ENCODE measurements around the gene DUSP22.

The DUSP22 gene

DNA sequence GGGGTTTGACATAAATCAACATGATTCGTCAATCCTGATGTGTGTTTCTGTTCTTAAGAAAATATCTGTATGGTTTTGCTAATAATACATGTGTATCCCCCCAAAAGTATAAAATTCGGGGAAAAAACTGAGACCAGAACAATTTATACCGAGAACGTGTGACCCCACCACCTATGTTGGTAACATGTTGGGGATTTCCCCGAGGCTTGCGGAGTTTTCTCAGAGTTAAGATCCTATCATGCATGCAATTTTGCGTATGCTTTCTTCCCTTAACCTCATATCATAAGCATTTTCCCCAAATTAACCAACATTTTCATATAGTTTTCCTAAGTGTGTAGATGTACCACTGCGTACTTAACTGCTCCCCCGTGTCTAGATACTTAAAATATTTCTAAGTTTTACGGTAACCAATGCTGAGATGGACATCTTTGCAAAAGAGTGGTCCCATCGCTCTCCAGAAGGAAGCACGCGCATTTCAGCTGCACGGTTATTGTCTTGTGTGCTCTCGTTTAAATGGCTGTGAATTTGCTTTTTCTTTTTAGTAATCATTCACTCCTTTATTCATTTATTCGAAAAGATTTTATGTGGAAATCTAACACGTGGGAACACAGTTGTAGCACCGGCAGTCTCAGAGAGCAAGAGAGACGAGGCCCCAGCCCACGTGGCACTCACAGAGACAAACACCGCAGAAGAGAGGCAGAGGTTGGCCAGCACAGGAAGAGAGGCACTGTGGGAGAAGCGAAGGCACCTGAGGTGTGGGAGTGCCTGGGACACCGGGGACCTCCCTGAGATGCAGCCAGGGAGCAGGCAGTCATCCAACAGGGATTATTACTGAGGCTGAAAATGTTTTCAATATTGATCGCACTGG lies 86.0 kb downstream of the DUSP22 start:
- no peak for DNase-seq (ENCODE audit: low read depth)
- no peak overlapping the region for H3K4me3 ChIP-seq (ENCODE audit: low read depth, low read length)
- in situ Hi-C loops (cut with HindIII; ENCODE audit: low sequenced_read_pairs): no loop called here
- TF ChIP-seq, protein P1, sequence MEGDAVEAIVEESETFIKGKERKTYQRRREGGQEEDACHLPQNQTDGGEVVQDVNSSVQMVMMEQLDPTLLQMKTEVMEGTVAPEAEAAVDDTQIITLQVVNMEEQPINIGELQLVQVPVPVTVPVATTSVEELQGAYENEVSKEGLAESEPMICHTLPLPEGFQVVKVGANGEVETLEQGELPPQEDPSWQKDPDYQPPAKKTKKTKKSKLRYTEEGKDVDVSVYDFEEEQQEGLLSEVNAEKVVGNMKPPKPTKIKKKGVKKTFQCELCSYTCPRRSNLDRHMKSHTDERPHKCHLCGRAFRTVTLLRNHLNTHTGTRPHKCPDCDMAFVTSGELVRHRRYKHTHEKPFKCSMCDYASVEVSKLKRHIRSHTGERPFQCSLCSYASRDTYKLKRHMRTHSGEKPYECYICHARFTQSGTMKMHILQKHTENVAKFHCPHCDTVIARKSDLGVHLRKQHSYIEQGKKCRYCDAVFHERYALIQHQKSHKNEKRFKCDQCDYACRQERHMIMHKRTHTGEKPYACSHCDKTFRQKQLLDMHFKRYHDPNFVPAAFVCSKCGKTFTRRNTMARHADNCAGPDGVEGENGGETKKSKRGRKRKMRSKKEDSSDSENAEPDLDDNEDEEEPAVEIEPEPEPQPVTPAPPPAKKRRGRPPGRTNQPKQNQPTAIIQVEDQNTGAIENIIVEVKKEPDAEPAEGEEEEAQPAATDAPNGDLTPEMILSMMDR (IDR thresholded peaks at IDR 0.05; ENCODE audit: low read depth, low read length, missing control alignments): no peak

DNA sequence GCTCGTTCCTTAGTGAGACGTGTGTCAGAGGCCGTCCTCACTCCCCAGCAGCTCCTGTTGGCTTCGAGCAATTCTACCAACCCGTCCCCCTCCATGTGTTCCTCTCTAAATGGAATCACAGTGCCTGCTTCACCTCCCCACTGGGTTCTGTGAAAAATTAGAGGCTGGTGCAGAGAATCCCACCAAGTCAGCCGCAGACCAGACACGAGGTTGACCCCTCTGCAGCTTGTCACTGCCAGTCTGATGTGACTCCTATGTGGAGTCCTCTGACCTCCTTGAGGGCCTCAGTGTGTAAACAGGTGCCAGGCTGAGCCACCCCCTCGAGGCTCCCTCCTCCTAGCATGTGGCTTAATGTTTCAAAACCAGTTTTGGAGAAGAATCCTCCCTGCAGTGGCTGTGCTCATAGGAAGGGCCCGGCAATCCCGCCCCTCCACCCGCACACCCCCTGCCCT lies 86.7 kb downstream of the DUSP22 start:
- in situ Hi-C loops (cut with HindIII; ENCODE audit: low sequenced_read_pairs): no loop called here
- TF ChIP-seq, protein P1 (IDR thresholded peaks at IDR 0.05; ENCODE audit: low read depth, low read length, missing control alignments): no peak
- no peak overlapping the region for H3K4me3 ChIP-seq (ENCODE audit: low read depth, low read length)
- no peak for DNase-seq (ENCODE audit: low read depth)

DNA sequence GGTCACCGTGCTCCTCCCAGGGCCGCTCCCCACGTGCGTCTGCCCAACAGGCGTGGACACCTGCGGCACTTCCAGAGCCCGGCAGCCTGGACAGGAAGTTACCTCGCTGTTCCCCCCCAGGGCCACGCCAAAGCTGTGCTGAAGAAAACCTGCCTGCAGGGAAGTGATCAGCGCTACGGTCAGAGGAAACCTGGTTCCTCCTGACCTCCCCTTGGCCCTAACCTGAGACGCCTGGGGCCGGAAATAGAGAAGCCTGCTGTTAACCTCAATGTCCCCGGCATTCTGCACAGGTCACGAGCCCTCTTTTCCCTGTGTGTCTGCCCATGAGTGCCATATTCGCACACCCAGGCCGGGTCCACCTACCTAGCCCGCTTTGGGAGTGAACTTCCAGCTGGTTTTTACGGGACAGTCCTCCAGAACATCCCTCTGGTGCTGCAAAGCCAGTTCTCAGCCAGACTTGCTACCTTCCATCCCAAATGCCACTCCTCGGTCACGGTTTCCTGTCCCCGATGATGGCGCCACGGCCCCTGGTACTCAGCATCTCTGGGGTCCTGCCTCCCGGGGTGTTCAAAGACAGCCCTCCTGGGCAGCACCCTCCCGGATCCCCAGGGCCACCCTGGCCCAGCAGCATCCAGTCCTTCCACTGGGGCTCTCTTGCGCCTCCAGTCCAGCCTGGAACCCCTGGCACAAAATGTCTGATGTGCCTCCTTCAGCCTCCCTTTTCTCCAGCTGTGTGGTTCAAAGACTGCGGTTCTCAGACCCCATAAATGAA lies 87.3 kb downstream of the DUSP22 start:
- no peak overlapping the region for H3K4me3 ChIP-seq (ENCODE audit: low read depth, low read length)
- TF ChIP-seq, protein P1 (IDR thresholded peaks at IDR 0.05; ENCODE audit: low read depth, low read length, missing control alignments): no peak
- DNase-seq (ENCODE audit: low read depth): no peak
- in situ Hi-C loops (cut with HindIII; ENCODE audit: low sequenced_read_pairs): no loop called here

DNA sequence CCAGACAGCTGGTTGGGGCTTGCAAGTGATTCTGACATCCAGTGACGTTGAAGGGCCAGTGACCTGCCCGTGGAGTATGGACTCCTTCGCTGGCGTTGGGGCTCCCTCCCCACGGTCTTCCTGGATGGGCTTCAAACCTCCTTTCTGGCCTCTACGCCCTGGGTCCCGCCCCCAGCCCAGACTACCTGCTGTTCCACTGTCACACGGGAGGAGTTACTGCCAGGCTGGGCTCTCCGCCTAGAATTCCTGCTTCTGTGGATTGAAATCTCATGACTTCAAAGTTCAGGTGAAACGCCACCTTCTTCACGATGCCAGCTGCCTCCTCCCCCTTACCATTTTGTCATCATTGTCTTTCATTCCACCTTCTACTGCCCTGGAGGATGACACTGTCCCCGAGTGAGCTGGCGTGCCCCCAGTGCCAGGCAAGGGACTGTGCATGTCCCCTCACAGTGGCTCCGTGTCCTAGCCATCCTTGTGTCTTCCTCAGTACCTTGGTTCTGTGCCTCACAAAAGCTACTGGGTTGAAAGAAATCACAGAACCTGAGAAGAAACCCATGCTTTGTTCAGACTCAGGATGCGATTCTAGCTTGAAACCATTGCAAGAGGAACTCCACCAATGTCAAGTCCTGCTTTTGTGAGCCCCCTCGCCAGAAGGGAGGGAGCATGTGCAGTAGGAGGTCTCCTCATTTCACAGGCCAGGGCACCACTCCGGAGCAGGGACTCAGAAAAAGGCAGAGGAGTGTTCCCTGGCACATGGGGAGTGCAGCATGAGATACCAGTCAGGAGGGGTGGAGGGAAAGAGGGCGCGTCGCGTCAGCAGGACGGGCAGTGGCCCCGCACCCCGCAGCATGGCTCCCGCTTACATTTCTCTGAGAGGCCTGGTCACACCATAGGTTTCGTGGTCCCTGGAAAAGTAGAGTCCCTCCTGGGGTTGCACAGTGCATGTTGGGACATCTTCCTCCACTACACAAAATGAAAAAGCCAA lies 88.2 kb downstream of the DUSP22 start:
- TF ChIP-seq, protein P1 (IDR thresholded peaks at IDR 0.05; ENCODE audit: low read depth, low read length, missing control alignments): no peak
- in situ Hi-C loops (cut with HindIII; ENCODE audit: low sequenced_read_pairs): no loop called here
- no peak for DNase-seq (ENCODE audit: low read depth)
- no peak overlapping the region for H3K4me3 ChIP-seq (ENCODE audit: low read depth, low read length)

DNA sequence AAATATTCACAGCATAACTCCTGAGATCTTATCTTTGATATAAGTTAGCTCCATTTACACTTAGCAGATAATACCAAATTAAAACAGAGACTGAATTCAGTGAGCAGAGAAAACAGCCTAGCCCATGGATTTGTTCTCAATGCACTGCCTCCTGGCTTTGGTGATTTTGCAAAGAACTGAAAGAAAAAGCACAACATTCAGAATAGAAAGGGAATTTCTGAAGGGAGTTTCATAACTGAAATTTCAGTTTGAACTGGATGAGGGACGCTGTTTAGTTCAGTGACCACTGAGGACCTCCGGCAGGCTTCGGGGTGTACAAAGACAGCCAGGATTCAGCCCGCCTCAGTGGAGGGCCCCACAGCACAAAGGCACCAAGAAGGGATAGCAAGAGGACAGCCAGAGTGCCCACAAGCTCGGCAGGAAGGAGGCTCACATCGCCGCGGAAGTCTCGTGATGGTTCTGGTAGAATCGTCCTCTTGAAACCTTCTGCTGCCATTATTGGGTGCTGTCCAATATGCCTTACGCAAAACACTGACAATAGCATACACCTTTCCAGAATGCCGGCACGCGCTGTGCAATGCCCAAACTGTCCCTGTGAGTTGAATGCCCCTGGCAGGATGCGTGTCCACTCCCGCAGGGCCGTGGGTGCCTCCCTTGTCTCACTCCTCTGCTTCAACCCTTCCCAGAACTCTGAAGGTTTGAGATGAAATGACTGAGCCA lies 89.6 kb downstream of the DUSP22 start:
- DNase-seq (ENCODE audit: low read depth): no peak
- in situ Hi-C loops (cut with HindIII; ENCODE audit: low sequenced_read_pairs): no loop called here
- TF ChIP-seq, protein P1 (IDR thresholded peaks at IDR 0.05; ENCODE audit: low read depth, low read length, missing control alignments): no peak
- H3K4me3 ChIP-seq (ENCODE audit: low read depth, low read length): no peak overlapping the region
